NCI-H226 (cell line): ENCODE measurements around the gene ECPAS.
"Not testable (repeated sequence)": the region's sequence is repeated elsewhere in the genome, so short reads cannot be mapped to it uniquely, and the experiment has no call there.

ENCODE experiments used
- DNase-seq: peaks from one replicate; pipeline ENCODE4 v3.0.0-alpha.2; 2015

Gene ECPAS

GRCh38 chr9:111483858-111484571, at the start of gene ECPAS:
Gene ECPAS (minus strand): TSS chr9:111484383. CDS start chr9:111472918, 11,465 bp downstream.
- peak; percentile 83 for DNase-seq

- DNase-seq: no peak
Measured at GRCh38 chr9:111533099-111533790, 49.1 kb upstream of the ECPAS start.

- no peak for DNase-seq
Measured at GRCh38 chr9:111531716-111532115, 47.5 kb upstream of the ECPAS start.

GRCh38 chr9:111529787-111530186, 45.6 kb upstream of the ECPAS start:
- DNase-seq: no peak

- DNase-seq: no peak
Measured at GRCh38 chr9:111527347-111527746, 43.2 kb upstream of the ECPAS start.

- peak; percentile 64 for DNase-seq
Measured at GRCh38 chr9:111525056-111525977, 41.1 kb upstream of the ECPAS start, which contains the start of gene ZNF483. Gene ZNF483 (plus strand): TSS chr9:111525179. CDS start chr9:111527396, 2,217 bp downstream.

GRCh38 chr9:111524731-111525055, 40.5 kb upstream of the ECPAS start:
- DNase-seq: no peak

GRCh38 chr9:111516061-111516465, 31.9 kb upstream of the ECPAS start:
- peak; percentile 9 for DNase-seq

- DNase-seq: no peak
Measured at GRCh38 chr9:111514967-111515366, 30.8 kb upstream of the ECPAS start.

- not testable (repeated sequence) for DNase-seq
Measured at GRCh38 chr9:111511581-111511980, 27.4 kb upstream of the ECPAS start.

- DNase-seq: no peak
Measured at GRCh38 chr9:111502506-111502905, 18.3 kb upstream of the ECPAS start.

- DNase-seq: no peak
Measured at GRCh38 chr9:111501648-111502047, 17.5 kb upstream of the ECPAS start.

- DNase-seq: no peak
Measured at GRCh38 chr9:111501005-111501562, 16.9 kb upstream of the ECPAS start.

- not testable (repeated sequence) for DNase-seq
Measured at GRCh38 chr9:111497196-111497595, 13.0 kb upstream of the ECPAS start.

GRCh38 chr9:111484572-111484894, 350 bp upstream of the ECPAS start:
- no peak for DNase-seq

- peak; percentile 42 for DNase-seq
Measured at GRCh38 chr9:111483439-111483857, 735 bp downstream of the ECPAS start.

GRCh38 chr9:111482694-111483438, 1.3 kb downstream of the ECPAS start:
- peak; percentile 32 for DNase-seq

GRCh38 chr9:111481885-111482636, 2.1 kb downstream of the ECPAS start:
- no peak for DNase-seq

- DNase-seq: no peak
Measured at GRCh38 chr9:111477677-111478076, 6.5 kb downstream of the ECPAS start.

GRCh38 chr9:111475195-111475594, 9.0 kb downstream of the ECPAS start:
- DNase-seq: no peak

GRCh38 chr9:111474385-111474784, 9.8 kb downstream of the ECPAS start:
- no peak for DNase-seq
